GM10266 (cell line): ENCODE measurements around the gene RPL41.
A peak's percentile ranks its signal among the peaks of the same experiment; 100 is the strongest.
"Not testable (repeated sequence)": the region's sequence is repeated elsewhere in the genome, so short reads cannot be mapped to it uniquely, and the experiment has no call there.

Experiments
- DNase-seq: peaks from one replicate; pipeline ENCODE4 v3.0.0; 2012; ENCODE audit errors: extremely low spot score
- TF ChIP-seq, protein P1 (sequence below): IDR thresholded peaks from 2 replicates; pipeline ENCODE4 v1.5.1; 2012; ENCODE audit warnings: mild to moderate bottlenecking, low read depth; ENCODE audit not compliant: control insufficient read depth, insufficient read depth; ENCODE audit errors: missing control alignments

RPL41 gene

DNA sequence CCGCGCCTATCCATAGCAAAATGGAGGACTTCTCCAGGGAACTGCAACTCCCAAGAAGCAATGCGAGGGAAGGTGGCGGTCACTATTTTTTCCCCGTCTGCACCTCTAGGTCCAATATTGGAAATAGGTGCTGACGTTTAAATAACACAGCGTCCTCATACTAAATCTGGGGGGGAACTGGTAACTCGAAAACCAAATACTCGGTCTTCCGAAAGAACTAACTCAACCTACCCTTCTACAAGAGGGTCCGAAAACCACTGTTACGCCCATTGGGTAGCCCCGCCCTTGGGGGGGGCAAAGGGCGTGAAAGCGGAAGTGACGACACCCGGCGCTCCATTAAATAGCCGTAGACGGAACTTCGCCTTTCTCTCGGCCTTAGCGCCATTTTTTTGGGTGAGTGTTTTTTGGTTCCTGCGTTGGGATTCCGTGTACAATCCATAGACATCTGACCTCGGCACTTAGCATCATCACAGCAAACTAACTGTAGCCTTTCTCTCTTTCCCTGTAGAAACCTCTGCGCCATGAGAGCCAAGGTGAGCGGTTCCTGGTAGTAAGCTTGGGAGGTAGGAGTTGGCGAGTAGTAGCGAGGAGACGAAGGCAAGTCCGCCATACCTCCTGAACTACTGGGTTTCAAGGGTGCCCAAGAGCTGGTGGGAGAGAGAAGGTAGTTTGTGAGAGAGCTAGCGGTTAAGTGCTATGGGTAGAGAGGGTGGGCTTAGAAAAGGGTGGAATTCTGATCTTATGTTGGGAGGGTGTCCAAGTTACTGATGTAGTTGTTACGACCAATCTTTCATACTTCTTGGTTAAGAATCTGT is at the start of gene RPL41:
RPL41 (plus strand) TSS at position 367 of the 815 bp plus-strand sequence.
- TF ChIP-seq, protein P1, sequence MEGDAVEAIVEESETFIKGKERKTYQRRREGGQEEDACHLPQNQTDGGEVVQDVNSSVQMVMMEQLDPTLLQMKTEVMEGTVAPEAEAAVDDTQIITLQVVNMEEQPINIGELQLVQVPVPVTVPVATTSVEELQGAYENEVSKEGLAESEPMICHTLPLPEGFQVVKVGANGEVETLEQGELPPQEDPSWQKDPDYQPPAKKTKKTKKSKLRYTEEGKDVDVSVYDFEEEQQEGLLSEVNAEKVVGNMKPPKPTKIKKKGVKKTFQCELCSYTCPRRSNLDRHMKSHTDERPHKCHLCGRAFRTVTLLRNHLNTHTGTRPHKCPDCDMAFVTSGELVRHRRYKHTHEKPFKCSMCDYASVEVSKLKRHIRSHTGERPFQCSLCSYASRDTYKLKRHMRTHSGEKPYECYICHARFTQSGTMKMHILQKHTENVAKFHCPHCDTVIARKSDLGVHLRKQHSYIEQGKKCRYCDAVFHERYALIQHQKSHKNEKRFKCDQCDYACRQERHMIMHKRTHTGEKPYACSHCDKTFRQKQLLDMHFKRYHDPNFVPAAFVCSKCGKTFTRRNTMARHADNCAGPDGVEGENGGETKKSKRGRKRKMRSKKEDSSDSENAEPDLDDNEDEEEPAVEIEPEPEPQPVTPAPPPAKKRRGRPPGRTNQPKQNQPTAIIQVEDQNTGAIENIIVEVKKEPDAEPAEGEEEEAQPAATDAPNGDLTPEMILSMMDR = no peak
- peak; percentile 83 for DNase-seq

DNA sequence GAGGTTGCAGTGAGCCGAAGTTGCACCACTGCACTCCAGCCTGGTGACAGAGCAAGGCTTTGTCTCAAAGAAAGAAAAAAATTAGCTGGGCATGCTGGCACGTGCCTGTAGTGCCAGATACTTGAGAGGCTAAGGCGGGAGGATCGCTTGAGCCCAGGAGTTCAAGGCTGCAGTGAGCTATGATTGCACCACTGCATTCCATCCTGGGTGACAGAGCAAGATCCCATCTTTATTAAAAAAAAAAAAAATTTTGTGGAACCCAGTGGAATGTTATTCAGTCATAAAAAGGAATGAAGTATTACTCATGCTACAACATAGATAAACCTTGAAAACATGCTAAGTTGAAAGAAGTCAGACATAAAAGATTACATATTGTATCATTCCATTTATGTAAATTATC is 44.8 kb upstream of the RPL41 start:
- TF ChIP-seq, protein P1 = no peak
- no peak for DNase-seq

DNA sequence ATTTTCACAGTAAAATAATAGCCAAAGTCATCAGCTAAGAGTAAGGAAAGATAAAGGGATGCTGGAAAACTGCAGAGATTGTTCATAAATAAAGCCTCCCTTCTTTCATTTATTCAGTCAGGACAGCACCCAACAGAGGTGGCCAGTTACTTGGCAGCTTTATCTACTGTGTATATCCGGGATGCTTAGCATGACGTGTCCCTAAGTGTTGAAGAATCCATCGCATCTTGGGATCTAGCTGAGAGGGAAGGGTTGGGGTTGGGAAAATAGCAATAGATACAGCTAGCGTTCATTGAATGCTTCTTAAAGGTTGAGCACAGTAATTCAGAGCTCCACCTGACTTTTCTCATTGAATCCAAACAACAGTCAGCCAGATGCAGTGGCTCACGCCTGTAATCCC is 42.0 kb upstream of the RPL41 start:
- no peak for DNase-seq
- TF ChIP-seq, protein P1 = no peak

DNA sequence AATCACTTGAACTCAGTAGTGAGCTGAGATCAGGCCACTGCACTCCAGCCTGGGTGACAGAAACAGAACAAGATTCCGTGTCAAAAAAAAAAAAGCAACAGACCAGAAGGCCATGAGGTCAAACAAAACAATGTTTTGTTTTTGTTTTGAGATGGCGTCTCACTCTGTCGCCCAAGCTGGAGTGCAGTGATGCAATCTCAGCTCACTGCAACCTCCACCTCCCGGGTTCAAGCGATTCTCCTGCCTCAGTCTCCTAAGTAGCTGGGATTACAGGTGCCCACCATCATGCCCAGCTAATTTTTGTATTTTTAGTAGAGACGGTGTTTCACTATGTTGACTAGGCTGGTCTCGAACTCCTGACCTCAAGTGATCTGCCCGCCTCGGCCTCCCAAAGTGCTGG is 38.5 kb upstream of the RPL41 start:
- DNase-seq = not testable (repeated sequence)

DNA sequence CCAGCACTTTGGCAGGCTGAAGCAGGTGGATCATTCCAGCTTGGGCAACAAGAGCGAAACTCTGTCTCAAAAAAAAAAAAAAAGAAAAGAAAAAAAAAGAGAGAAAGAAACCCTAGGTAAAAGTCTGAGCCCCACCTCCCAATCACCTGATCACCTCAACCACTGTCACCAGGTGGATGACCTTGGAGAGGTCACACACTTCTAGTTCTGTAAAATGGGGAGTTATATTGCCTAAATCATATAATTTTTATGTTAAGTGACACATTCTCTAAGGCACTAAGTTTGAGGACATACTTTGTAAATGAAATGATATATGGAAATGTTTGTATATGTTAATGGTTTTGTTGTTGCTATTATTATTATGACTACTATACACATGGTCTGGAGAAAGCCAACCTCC is 38.0 kb upstream of the RPL41 start:
- TF ChIP-seq, protein P1 = no peak
- no peak for DNase-seq

DNA sequence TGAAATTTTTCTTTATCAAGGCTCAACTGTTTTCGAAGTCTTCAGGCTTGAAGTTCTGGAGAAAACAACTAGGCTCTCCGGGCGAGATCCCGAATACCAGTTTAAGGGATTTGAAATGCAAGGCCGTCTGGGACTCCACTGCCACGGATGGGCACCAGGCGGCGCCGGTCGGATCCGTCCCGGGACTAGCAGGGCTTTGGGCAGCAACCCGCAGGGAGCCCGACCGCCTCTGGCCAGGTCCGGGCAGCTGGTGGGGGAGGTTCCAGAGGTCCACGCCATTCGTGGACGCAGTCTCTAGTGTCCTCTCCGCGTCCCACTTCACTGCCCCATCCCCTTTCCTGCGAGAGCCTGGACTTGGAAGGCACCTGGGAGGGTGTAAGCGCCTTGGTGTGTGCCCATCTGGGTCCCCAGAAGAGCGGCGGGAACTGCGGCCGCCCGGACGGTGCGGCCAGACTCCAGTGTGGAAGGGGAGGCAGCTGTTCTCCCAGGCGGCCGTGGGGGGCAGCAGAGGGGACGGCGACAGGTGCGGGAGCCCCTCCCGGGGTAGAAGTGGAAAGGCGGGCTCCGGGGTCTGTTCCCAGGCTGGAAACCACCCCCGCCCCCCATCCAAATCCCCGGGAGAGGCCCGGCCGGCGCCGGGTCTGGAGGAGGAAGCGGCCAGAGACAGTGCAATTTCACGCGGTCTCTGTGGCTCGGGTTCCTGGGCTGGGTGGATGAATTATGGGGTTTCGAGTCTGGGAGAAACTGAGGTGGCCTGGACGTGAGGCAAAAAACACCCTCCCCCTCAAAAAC is 37.3 kb upstream of the RPL41 start:
- DNase-seq = peak; percentile 83
- TF ChIP-seq, protein P1 = peak; percentile 63

DNA sequence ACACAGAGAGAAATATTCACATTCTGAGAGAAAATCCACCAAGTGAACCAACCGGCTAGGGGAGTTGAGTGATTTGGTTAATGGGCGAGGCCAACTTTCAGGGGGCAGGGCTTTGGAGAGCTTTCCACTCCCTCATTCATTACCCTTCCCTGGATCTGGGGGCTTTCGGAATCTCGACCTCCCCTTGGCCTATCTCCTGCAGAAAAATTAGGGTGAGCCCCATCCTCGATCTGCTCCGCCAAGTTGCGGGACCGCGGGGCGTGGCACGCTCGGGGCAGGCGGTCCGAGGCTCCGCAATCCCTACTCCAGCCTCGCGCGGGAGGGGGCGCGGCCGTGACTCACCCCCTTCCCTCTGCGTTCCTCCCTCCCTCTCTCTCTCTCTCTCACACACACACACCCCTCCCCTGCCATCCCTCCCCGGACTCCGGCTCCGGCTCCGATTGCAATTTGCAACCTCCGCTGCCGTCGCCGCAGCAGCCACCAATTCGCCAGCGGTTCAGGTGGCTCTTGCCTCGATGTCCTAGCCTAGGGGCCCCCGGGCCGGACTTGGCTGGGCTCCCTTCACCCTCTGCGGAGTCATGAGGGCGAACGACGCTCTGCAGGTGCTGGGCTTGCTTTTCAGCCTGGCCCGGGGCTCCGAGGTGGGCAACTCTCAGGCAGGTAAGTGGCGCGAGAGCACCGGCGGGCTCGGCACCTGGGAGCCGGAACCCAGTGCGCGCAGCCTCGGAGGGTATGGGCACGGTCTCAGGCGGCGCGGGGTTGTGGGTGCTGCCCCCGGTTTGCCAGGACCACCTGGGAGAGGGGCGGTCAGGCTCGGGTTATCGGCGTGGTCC is 36.5 kb upstream of the RPL41 start, which contains the start of gene ERBB3:
ERBB3 (plus strand) TSS at position 443 of the 833 bp plus-strand sequence; CDS start at position 579, 136 bp downstream.
- TF ChIP-seq, protein P1 = no peak
- peak; percentile 72 for DNase-seq
